PC-3 (cell line): Measurements from ENCODE around the gene SSH3. TPM values are rescaled to one million over a fixed set of nuclear protein-coding genes. Genes with fewer than 3 reads are reported as not detected.
A peak's percentile ranks its signal among the peaks of the same experiment; 100 is the strongest.

Source experiments
- ATAC-seq: fragments of 200-7000 bp; cut with Tn5 transposase; 2 replicates; pipeline ENCODE4 v1.9.1; 2020; ENCODE audit warnings: mild to moderate bottlenecking, moderate library complexity
- BruUV-seq: library from RNA; stranded (reverse); fragments of 400-500 nt; replicated peaks from 2 replicates; lab custom pipeline; 2021; lab: Mats Ljungman, UMichigan
- CTCF ChIA-PET: fragments of 300-600 bp; sonication (Branson Sonifier 250); formaldehyde crosslinking; loops from one replicate; lab custom pipeline; 2022; ENCODE audit warnings: antibody characterized with exemption; lab: Charles Lee
- POLR2A ChIA-PET: fragments of 300-600 bp; sonication (Branson Sonifier 250); formaldehyde crosslinking; loops from one replicate; lab custom pipeline; 2022; ENCODE audit warnings: antibody characterized with exemption; ENCODE audit not compliant: unreplicated experiment; lab: Charles Lee
- DNase-seq: peaks from one replicate; pipeline ENCODE4 v3.0.0-alpha.2; 2015
- H2AFZ ChIP-seq: fragments of 300-600 bp; sonication (generic); 2 replicates; pipeline ENCODE4 v1.6.0; 2016; ENCODE audit warnings: antibody characterized with exemption, low read length
- H3F3A ChIP-seq: fragments of 300-600 bp; sonication (generic); one replicate; pipeline ENCODE4 v1.6.0; 2017; ENCODE audit warnings: antibody characterized with exemption, low read length, control low read depth, mild to moderate bottlenecking; ENCODE audit not compliant: unreplicated experiment
- H3K27ac ChIP-seq: fragments of 300-600 bp; sonication (generic); 2 replicates; pipeline ENCODE4 v1.5.1; 2016; ENCODE audit warnings: mild to moderate bottlenecking, low read length
- H3K27me3 ChIP-seq: fragments of 300-600 bp; sonication (generic); 2 replicates; pipeline ENCODE4 v1.6.1; 2016; ENCODE audit warnings: low read length, mixed read lengths
- H3K36me3 ChIP-seq: fragments of 300-600 bp; sonication (generic); 2 replicates; pipeline ENCODE4 v1.6.1; 2016; ENCODE audit warnings: low read depth, mixed run types, low read length, mixed read lengths
- H3K4me1 ChIP-seq: fragments of 300-600 bp; sonication (generic); 2 replicates; pipeline ENCODE4 v1.5.1; 2016; ENCODE audit warnings: low read length; ENCODE audit not compliant: insufficient read depth
- H3K4me2 ChIP-seq: fragments of 300-600 bp; sonication (generic); 2 replicates; pipeline ENCODE4 v1.6.0; 2016; ENCODE audit warnings: low read length
- H3K4me3 ChIP-seq: fragments of 300-600 bp; sonication (generic); 2 replicates; pipeline ENCODE4 v1.5.1; 2016; ENCODE audit warnings: mild to moderate bottlenecking, low read length, mixed read lengths
- H3K79me2 ChIP-seq: fragments of 300-600 bp; sonication (generic); 2 replicates; pipeline ENCODE4 v1.6.1; 2017; ENCODE audit warnings: low read length, mixed read lengths
- H3K9ac ChIP-seq: fragments of 300-600 bp; sonication (generic); 2 replicates; pipeline ENCODE4 v1.6.0; 2016; ENCODE audit warnings: mild to moderate bottlenecking, low read length
- H3K9me2 ChIP-seq: fragments of 300-600 bp; sonication (generic); replicated peaks from 2 replicates; pipeline ENCODE4 v1.6.1; 2016; ENCODE audit warnings: mixed run types, low read length, mixed read lengths
- H3K9me3 ChIP-seq: fragments of 300-600 bp; sonication (generic); 2 replicates; pipeline ENCODE4 v1.6.1; 2016; ENCODE audit warnings: low read length, mixed read lengths
- H4K20me1 ChIP-seq: fragments of 300-600 bp; sonication (generic); 2 replicates; pipeline ENCODE4 v1.6.1; 2016; ENCODE audit warnings: low read length, mixed read lengths
- EZH2 ChIP-seq: fragments of 300-600 bp; sonication (generic); IDR thresholded peaks from one replicate; pipeline ENCODE4 v1.6.1; 2017; ENCODE audit warnings: antibody characterized with exemption, mild to moderate bottlenecking, low read length; ENCODE audit not compliant: unreplicated experiment
- EZH2phosphoT487 ChIP-seq: fragments of 300-600 bp; sonication (generic); IDR thresholded peaks from 2 replicates; pipeline ENCODE4 v1.6.1; 2018; ENCODE audit warnings: mild to moderate bottlenecking, antibody characterized with exemption, low read length, borderline replicate concordance
- intact Hi-C: fragments of 100-400 bp; cut with micrococcal nuclease; formaldehyde crosslinking; loops from 2 replicates; pipeline ENCODE4 v1.9.0; 2023
- total RNA-seq: library from RNA; depleted of rRNA; stranded (reverse); fragments of >200 nt; gene quantifications from 2 replicates; pipeline ENCODE4 v1.2.3, GENCODE V29; 2014; rRNA removed
- TF ChIP-seq, protein P1 (sequence below): fragments of 300-600 bp; sonication (generic); conservative IDR thresholded peaks from 2 replicates; pipeline ENCODE4 v1.5.1; 2017; ENCODE audit warnings: antibody characterized with exemption, low read depth, mild to moderate bottlenecking, low read length

The SSH3 gene
- total RNA-seq, 1 experiment from 2014 or later = 35.1 TPM

- TF ChIP-seq EZH2phosphoT487 (no peak), EZH2 (no peak)
- TF ChIP-seq, protein P1, sequence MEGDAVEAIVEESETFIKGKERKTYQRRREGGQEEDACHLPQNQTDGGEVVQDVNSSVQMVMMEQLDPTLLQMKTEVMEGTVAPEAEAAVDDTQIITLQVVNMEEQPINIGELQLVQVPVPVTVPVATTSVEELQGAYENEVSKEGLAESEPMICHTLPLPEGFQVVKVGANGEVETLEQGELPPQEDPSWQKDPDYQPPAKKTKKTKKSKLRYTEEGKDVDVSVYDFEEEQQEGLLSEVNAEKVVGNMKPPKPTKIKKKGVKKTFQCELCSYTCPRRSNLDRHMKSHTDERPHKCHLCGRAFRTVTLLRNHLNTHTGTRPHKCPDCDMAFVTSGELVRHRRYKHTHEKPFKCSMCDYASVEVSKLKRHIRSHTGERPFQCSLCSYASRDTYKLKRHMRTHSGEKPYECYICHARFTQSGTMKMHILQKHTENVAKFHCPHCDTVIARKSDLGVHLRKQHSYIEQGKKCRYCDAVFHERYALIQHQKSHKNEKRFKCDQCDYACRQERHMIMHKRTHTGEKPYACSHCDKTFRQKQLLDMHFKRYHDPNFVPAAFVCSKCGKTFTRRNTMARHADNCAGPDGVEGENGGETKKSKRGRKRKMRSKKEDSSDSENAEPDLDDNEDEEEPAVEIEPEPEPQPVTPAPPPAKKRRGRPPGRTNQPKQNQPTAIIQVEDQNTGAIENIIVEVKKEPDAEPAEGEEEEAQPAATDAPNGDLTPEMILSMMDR = no peak
- Histone ChIP-seq H3K4me1 (peaks cover 51% of the 10 kb centered on the region), H3K4me3 (no peak overlapping the region), H3K9me3 (no peaks in the 10 kb centered on the region), H2AFZ (no peak overlapping the region), H3K4me2 (peak overlapping the region; percentile 53), H3F3A (peaks cover 17% of the 10 kb centered on the region), H3K27ac (peak overlapping the region; percentile 40), H3K9ac (no peak overlapping the region), H4K20me1 (no peaks in the 10 kb centered on the region), H3K9me2 (no peaks in the 10 kb centered on the region), H3K27me3 (no peaks in the 10 kb centered on the region), H3K79me2 (peaks cover 2% of the 10 kb centered on the region), H3K36me3 (no peaks in the 10 kb centered on the region)
- intact Hi-C loops = loop anchor here (1.0 kb wide), 1 partner anchor 24 kb away; no protein-coding TSS in a partner anchor
- ATAC-seq (peak; percentile 10), DNase-seq (peak; percentile 89)
- ChIA-PET CTCF (interaction anchor here (1.8 to 1.9 kb wide), 3 partner anchors 14 to 23 kb away, joined by 10 to 41 read pairs (median 16); partner anchors contain the start of gene CLCF1), POLR2A (interaction anchor here (1.1 kb wide), 1 partner anchor 12 kb away, joined by 5 read pairs; no protein-coding TSS in a partner anchor)
- BruUV-seq = no TSS peak
These were observed 54.7 kb downstream of the SSH3 start for GRCh38 chr11:67357831-67358670.

Other genes starting within 250 kb of the SSH3 start
- gene RHOD, start 246.7 kb upstream of the SSH3 start, total RNA-seq = 99.9 and 121 TPM in 2 replicates
- gene KDM2A, start 184.3 kb upstream of the SSH3 start, total RNA-seq = 65.3 and 87.1 TPM in 2 replicates
- 103 TPM in 2 replicates for gene GRK2, start 37.1 kb upstream of the SSH3 start, total RNA-seq
- 58.9 and 63.9 TPM in 2 replicates for gene ANKRD13D, start 14.2 kb upstream of the SSH3 start, total RNA-seq
- 78.5 and 81.5 TPM in 2 replicates for gene POLD4, start 50.0 kb downstream of the SSH3 start, total RNA-seq
- gene CLCF1, start 70.1 kb downstream of the SSH3 start, total RNA-seq = 48.3 and 63.5 TPM in 2 replicates
- gene RAD9A, start 88.5 kb downstream of the SSH3 start, total RNA-seq = 45.5 and 48.9 TPM in 2 replicates
- gene PPP1CA, start 98.3 kb downstream of the SSH3 start, total RNA-seq = 449 and 477 TPM in 2 replicates
- not detected in 2 replicates for gene TBC1D10C, start 100.6 kb downstream of the SSH3 start, total RNA-seq
- gene CARNS1, start 112.1 kb downstream of the SSH3 start, total RNA-seq = 0.22 TPM in 1 of 2 replicates, not detected in the other
- gene RPS6KB2, start 125.0 kb downstream of the SSH3 start, total RNA-seq = 170 and 208 TPM in 2 replicates
- gene PTPRCAP, start 134.2 kb downstream of the SSH3 start, total RNA-seq = 0.15 and 0.29 TPM in 2 replicates
- 209 and 250 TPM in 2 replicates for gene CORO1B, start 139.9 kb downstream of the SSH3 start, total RNA-seq
- gene GPR152, start 149.2 kb downstream of the SSH3 start, total RNA-seq = not detected in 2 replicates
- gene CABP4, start 151.8 kb downstream of the SSH3 start, total RNA-seq = 0.55 TPM in 1 of 2 replicates, not detected in the other
- gene TMEM134, start 165.7 kb downstream of the SSH3 start, total RNA-seq = 73.5 and 107 TPM in 2 replicates
- gene AIP, start 179.5 kb downstream of the SSH3 start, total RNA-seq = 155 and 171 TPM in 2 replicates
- gene PITPNM1, start 201.8 kb downstream of the SSH3 start, total RNA-seq = 79.8 and 95.4 TPM in 2 replicates
- gene CDK2AP2, start 204.6 kb downstream of the SSH3 start, total RNA-seq = 74.9 and 87.4 TPM in 2 replicates
- not detected in 2 replicates for gene CABP2, start 219.9 kb downstream of the SSH3 start, total RNA-seq